AG04450 (cell line): ENCODE measurements around the gene MGLL. TPM values are rescaled to one million over a fixed set of nuclear protein-coding genes. Genes with fewer than 3 reads are reported as not detected.

ENCODE experiments used
- CTCF ChIA-PET: fragments of 300-600, 350-600 bp; formaldehyde crosslinking; extraction: SDS; loops from one replicate; lab custom pipeline; 2022; ENCODE audit warnings: antibody characterized with exemption, inconsistent platforms; lab: Charles Lee
- POLR2A ChIA-PET: fragments of 350-600 bp; formaldehyde crosslinking; extraction: SDS; loops from one replicate; lab custom pipeline; 2021; ENCODE audit warnings: antibody characterized with exemption, inconsistent platforms; lab: Yijun Ruan, JAX
- DNase-seq: peaks from one replicate; pipeline ENCODE4 v3.0.0-alpha.2; 2011; ENCODE audit warnings: low read depth, low spot score
- H3K27ac ChIP-seq: one replicate; pipeline ENCODE4 v1.5.1; 2012; ENCODE audit warnings: low read depth, low read length, control low read depth
- H3K27me3 ChIP-seq: one replicate; pipeline ENCODE4 v1.6.0; 2012; ENCODE audit warnings: low read length; ENCODE audit not compliant: control insufficient read depth, insufficient read depth
- H3K4me3 ChIP-seq: 2 replicates; pipeline ENCODE4 v1.5.1; 2011; ENCODE audit warnings: mild to moderate bottlenecking, low read depth, low read length, control low read depth
- H3K9me3 ChIP-seq: 2 replicates; pipeline ENCODE4 v1.5.1; 2012; ENCODE audit warnings: low read length; ENCODE audit not compliant: control insufficient read depth, insufficient read depth
- polyA minus RNA-seq: library from RNA; depleted of rRNA, polyadenylated mRNA; stranded (reverse); fragments of >200 nt; gene quantifications from 2 replicates; pipeline ENCODE4 v1.2.3, GENCODE V29; 2011; rRNA and poly(A)+ RNA removed
- polyA plus RNA-seq: library from polyadenylated mRNA; depleted of rRNA; stranded (reverse); fragments of >200 nt; gene quantifications from 2 replicates; pipeline ENCODE4 v1.2.3, GENCODE V29; 2011; rRNA removed
- TF ChIP-seq, protein P1 (sequence below): IDR thresholded peaks from 2 replicates; pipeline ENCODE4 v1.5.1; 2011; ENCODE audit warnings: low read depth, low read length, control low read depth, inconsistent platforms

Gene MGLL
- polyA plus RNA-seq: 49.1 and 51.5 TPM in 2 replicates
- polyA minus RNA-seq: 67.4 and 85.4 TPM in 2 replicates

DNA sequence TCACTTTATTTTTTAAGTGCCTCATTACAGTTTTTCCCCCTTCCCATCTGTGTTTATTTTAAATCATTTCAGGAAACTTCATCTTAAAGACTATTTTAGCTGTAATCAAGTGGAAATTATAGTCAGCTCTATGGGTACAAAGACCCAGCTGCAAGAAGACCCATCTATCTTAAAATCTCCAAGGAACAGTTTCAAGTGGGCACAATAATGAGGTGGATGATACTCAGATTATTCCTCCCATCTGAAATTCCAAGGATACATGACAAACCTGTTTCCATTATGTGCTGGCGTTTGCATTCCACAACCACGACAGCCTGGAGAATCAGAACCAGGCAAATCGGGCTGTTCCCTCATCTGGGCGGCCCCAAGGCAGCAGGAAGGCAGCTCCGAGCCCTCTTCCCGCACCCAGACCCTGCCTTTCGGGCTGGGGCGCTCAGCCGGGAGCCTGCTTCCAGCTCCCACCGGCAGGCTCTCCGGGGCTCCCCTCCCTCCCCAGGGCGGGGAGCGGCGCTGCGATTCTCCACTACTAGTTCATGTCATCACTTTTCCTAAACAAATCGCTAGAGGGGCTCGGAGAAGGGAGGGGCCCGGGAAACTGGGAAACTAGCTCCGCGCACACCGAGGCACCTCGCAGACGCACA is at the start of gene MGLL:
TSS of gene MGLL (minus strand) at position 475 of the 641 bp plus-strand sequence. CDS start at position 278, 197 bp downstream.
- DNase-seq: no peak
- CTCF ChIA-PET: interaction anchor here (0.7 to 2.8 kb wide), 5 partner anchors 29 to 171 kb away, joined by 3 to 11 read pairs (median 3); no protein-coding TSS in a partner anchor

DNA sequence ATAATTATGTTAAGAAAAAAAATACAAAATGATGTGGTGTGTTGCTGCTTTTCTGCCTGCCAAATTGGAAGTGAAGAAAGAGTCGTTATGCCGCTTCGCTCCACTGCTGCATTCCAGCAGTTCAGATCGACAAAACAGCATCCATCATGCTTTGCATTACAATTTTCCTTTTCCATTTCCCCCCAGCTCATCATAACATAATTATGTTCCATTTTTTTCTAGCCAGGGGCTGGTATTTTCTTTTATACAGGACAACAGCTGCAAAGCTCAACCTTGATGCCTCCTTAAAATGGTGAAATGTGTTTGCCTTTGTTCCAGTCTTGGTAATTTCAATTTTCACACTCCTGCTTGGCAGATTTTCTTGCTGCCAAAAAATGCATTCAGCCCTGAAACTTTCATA is 47.8 kb upstream of the MGLL start:
- POLR2A ChIA-PET: no interaction called here
- no peaks in the 10 kb centered on the region for H3K9me3 ChIP-seq
- H3K27ac ChIP-seq: no peak overlapping the region
- TF ChIP-seq, protein P1, sequence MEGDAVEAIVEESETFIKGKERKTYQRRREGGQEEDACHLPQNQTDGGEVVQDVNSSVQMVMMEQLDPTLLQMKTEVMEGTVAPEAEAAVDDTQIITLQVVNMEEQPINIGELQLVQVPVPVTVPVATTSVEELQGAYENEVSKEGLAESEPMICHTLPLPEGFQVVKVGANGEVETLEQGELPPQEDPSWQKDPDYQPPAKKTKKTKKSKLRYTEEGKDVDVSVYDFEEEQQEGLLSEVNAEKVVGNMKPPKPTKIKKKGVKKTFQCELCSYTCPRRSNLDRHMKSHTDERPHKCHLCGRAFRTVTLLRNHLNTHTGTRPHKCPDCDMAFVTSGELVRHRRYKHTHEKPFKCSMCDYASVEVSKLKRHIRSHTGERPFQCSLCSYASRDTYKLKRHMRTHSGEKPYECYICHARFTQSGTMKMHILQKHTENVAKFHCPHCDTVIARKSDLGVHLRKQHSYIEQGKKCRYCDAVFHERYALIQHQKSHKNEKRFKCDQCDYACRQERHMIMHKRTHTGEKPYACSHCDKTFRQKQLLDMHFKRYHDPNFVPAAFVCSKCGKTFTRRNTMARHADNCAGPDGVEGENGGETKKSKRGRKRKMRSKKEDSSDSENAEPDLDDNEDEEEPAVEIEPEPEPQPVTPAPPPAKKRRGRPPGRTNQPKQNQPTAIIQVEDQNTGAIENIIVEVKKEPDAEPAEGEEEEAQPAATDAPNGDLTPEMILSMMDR: no peak
- no peak overlapping the region for H3K4me3 ChIP-seq
- CTCF ChIA-PET: interaction anchor here (0.6 kb wide), 1 partner anchor 272 kb away, joined by 5 read pairs; the partner anchor contains the start of gene MCM2
- H3K27me3 ChIP-seq: peaks cover 26% of the 10 kb centered on the region
- DNase-seq: no peak

More for the DNA sequence above, at the start of gene MGLL:
- Histone ChIP-seq H3K27me3 (no peaks in the 10 kb centered on the region), H3K27ac (peak within 1 kb of the TSS; percentile 80), H3K4me3 (peak within 1 kb of the TSS; percentile 77), H3K9me3 (no peaks in the 10 kb centered on the region; the same call in 1 of the 2 replicates)
- POLR2A ChIA-PET: interaction anchor here (0.6 to 1.6 kb wide), 6 partner anchors 19 to 248 kb away, joined by 3 to 6 read pairs (median 3); no protein-coding TSS in a partner anchor
- TF ChIP-seq, protein P1: no peak

DNA sequence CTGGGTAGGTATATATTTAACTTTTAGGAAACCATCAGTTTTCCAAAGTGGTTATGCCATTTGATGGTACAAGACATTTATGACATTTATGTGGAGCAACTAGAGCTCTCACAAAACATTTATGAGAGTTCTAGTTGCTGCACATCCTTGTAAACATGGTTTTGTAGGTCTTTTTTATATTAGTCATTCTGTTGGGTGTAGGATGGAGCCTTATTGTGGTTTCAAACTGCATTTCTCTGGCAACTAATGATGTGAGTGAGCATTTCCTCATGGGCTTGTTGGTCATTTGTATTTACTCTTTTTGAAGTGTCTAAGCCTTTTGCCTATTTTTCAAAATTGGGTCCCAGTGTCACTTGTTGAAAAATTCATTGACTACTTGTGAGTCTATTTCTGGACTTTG is 45.7 kb upstream of the MGLL start:
- H3K27me3 ChIP-seq: peaks cover 22% of the 10 kb centered on the region
- POLR2A ChIA-PET: no interaction called here
- no peak overlapping the region for H3K27ac ChIP-seq
- H3K9me3 ChIP-seq: no peaks in the 10 kb centered on the region
- TF ChIP-seq, protein P1: no peak
- CTCF ChIA-PET: no interaction called here
- no peak for DNase-seq
- H3K4me3 ChIP-seq: no peak overlapping the region

DNA sequence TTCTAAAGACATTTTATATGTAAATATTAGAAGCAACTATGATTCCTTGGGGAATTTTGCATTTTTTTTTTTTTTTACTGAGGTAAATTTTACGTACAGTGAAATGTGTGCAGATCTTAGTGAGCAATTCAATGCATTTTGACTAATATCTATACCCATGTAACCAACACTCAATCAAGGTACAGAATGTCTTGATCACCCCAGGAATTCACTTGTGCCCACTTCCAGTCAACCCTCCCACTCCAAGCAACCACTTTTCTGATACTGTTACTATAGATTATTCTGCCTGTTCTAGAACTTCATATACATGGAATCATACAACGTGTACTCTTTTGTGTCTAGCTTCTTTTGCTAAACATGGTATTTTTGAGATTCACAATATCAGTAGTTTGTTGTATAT is 45.1 kb upstream of the MGLL start:
- POLR2A ChIA-PET: no interaction called here

More for the DNA sequence above, 45.1 kb upstream of the MGLL start:
- Histone ChIP-seq H3K27ac (no peak overlapping the region), H3K4me3 (no peak overlapping the region), H3K9me3 (no peaks in the 10 kb centered on the region), H3K27me3 (peaks cover 22% of the 10 kb centered on the region)
- DNase-seq: no peak
- TF ChIP-seq, protein P1: no peak
- CTCF ChIA-PET: interaction anchor here (0.5 kb wide), 1 partner anchor 15 kb away, joined by 4 read pairs; no protein-coding TSS in a partner anchor
